Measurements from ENCODE around the gene CPLX3. TPM values are rescaled to one million over a fixed set of nuclear protein-coding genes. Genes with fewer than 3 reads are reported as not detected.

The CPLX3 gene
- total RNA-seq, 1 donor from 2014 or later, result not detected

GRCh38 chr15:74870436-74871215 lies 44.2 kb downstream of the CPLX3 start:
- no peak for DNase-seq (ENCODE audit: low read depth in 2 of 2)

GRCh38 chr15:74872702-74873035 lies 46.2 kb downstream of the CPLX3 start:
- DNase-seq (ENCODE audit: low read depth in 2 of 2), result no peak

- DNase-seq (ENCODE audit: low read depth in 2 of 2), result peak; percentile 95 to 97
Measured at GRCh38 chr15:74873036-74873755, 46.8 kb downstream of the CPLX3 start, which contains the start of gene SCAMP2. SCAMP2 (minus strand) TSS chr15:74873365; CDS start chr15:74873255, 110 bp downstream.

- DNase-seq (ENCODE audit: low read depth in 2 of 2), result peak; percentile 14 to 19
Measured at GRCh38 chr15:74873756-74874424, 47.5 kb downstream of the CPLX3 start.

- DNase-seq (ENCODE audit: low read depth in 2 of 2), result no peak
Measured at GRCh38 chr15:74878273-74878672, 51.8 kb downstream of the CPLX3 start.

Other genes starting within 250 kb of the CPLX3 start
- gene CLK3, start 210.8 kb upstream of the CPLX3 start, total RNA-seq, result 31.6 and 48.2 TPM in 2 replicates
- gene EDC3, start 130.6 kb upstream of the CPLX3 start, total RNA-seq, result 11.6 and 21.4 TPM in 2 replicates
- 8.5 and 115 TPM in 2 replicates for gene CYP1A1, start 101.1 kb upstream of the CPLX3 start, total RNA-seq
- gene CYP1A2, start 77.8 kb upstream of the CPLX3 start, total RNA-seq, result not detected in 2 replicates
- gene CSK, start 44.5 kb upstream of the CPLX3 start, total RNA-seq, result 24.4 and 37.9 TPM in 2 replicates
- not detected in 2 replicates for gene LMAN1L, start 13.8 kb upstream of the CPLX3 start, total RNA-seq
- gene ULK3, start 16.5 kb downstream of the CPLX3 start, total RNA-seq, result 12.4 and 19.4 TPM in 2 replicates
- 13.7 and 19.2 TPM in 2 replicates for gene SCAMP2, start 46.7 kb downstream of the CPLX3 start, total RNA-seq
- gene MPI, start 63.4 kb downstream of the CPLX3 start, total RNA-seq, result 23.3 and 27.6 TPM in 2 replicates
- 25.1 and 45.6 TPM in 2 replicates for gene FAM219B, start 80.2 kb downstream of the CPLX3 start, total RNA-seq
- 55.0 and 61.5 TPM in 2 replicates for gene COX5A, start 111.4 kb downstream of the CPLX3 start, total RNA-seq
- gene RPP25, start 130.1 kb downstream of the CPLX3 start, total RNA-seq, result 16.6 and 26.0 TPM in 2 replicates
- gene SCAMP5, start 168.9 kb downstream of the CPLX3 start, total RNA-seq, result 5.6 and 6.1 TPM in 2 replicates
- 5.4 and 6.5 TPM in 2 replicates for gene PPCDC, start 197.0 kb downstream of the CPLX3 start, total RNA-seq